ENCODE measurements around the gene NCR2.
"Not testable (repeated sequence)": the region's sequence is repeated elsewhere in the genome, so short reads cannot be mapped to it uniquely, and the experiment has no call there.

The NCR2 gene, protein sequence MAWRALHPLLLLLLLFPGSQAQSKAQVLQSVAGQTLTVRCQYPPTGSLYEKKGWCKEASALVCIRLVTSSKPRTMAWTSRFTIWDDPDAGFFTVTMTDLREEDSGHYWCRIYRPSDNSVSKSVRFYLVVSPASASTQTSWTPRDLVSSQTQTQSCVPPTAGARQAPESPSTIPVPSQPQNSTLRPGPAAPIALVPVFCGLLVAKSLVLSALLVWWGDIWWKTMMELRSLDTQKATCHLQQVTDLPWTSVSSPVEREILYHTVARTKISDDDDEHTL

DNA sequence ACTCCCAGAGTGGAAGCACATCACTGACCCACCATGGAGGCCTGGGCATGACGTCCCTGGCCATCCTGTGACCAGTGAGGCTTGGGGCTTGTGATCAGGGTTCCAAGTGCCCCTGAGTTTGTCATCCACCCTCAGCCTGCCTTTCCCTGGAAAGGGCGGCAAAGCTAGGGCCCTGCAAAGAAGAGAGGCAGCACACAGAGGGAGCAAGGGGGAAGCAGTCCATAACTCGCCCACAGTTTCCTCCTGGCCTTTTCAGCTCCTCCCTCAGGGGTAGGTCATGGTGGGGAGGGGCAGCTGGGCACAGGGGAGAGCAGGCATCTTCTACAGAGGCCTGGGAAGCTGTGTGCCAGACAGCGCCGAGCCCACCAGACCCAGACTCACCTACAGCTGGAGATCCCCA, at the start of gene NCR2:
Gene NCR2 (plus strand): TSS at position 313 of the 400 bp plus-strand sequence. CDS start 269 bp downstream, outside the sequence.
- no peak for DNase-seq (ENCODE audit: low spot score)

DNA sequence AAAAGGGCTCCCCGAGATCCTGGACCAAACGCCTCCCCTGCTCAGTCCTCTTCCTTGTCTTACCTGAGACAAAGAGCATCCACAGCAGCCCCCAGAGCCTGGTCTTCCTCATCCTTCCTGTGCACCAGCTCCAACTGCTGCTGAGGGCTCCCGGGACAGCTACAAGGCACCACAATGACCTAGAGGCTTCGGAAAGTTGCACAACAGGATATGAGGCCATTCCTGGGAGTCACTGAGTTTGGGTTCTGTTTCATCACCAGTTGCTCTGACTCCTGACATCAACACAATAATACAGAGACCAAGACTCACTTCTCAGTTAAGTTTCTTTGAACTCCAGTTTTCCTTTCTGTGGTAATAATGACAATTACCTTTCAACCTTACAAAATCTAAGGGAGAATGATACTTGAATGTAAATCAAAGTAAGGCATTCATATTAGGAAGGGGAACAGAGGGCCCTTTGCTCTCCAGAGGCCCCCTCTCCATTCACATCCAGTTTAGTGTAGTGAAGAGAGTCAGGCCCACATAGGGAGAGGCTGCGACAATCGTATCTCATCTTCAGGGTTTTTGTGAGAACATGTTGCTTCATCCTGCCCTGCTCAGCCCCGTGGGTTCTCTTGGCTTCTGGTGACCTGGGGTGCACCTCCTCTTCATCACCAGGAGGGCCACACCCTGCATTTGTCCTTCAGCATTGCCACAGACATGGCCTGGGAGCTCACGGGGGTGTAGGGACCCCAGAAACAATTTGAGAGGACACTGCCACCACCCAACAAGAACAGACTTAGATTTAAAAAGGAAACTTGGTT, 48.7 kb upstream of the NCR2 start, which contains the start of gene TREM1:
Gene TREM1 (minus strand): TSS at position 139 of the 803 bp plus-strand sequence. CDS start 27 bp downstream, at position 112.
- DNase-seq (ENCODE audit: low spot score) = peak; percentile 40

DNA sequence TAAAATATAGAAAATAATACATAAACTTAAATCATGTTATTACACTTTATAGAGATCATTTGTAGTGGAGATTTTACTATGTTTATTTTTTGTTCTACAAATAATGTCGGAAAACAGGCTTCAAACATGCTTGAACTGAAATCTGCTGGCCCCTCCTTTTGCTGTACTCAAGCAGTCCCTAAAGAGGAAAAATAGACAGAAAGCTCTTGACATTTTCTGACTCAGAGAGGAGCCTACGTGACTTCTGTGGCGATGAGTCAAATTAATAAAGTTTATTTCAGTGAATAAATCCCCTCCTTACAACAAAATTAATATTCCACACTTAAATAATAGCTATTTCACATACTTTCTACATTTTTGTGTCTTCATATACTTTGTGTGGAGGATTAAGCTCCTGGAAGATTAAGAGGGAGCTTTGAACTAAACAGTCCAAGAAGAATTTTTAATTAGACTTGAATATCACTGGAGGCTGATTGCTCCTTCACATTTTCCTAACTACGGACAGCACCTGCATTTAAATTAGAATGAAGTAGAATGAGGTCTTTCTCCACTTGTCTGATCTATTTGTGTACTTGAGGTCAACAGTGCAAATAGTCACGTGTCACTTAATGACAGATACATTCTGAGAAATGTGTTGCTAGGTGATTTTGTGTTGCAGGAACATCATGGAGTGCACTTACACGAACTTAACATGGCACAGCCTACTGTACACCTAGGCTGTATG, 47.2 kb upstream of the NCR2 start:
- no peak for DNase-seq (ENCODE audit: low spot score)

GRCh38 chr6:41288754-41289129, 46.7 kb upstream of the NCR2 start:
- no peak for DNase-seq (ENCODE audit: low spot score)

DNA sequence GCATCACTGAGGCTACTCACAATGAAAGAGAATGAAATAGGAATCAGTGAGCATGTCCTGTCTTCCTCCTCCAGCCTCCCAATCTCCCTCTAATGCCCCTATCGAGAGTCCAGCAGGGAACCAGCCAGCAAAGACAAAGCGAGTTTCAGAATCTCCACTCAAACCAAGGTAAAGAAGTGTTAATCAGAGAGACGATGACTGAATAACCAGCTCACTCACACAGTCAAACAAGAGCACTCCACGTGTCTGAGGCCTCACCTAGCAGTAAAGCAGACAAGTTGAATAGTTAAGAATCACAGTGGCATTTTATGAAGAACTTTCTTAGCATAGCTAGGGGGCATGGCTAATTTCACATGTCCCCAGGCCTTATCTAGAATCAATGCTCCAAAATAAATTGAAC, 45.6 kb upstream of the NCR2 start:
- no peak for DNase-seq (ENCODE audit: low spot score)

DNA sequence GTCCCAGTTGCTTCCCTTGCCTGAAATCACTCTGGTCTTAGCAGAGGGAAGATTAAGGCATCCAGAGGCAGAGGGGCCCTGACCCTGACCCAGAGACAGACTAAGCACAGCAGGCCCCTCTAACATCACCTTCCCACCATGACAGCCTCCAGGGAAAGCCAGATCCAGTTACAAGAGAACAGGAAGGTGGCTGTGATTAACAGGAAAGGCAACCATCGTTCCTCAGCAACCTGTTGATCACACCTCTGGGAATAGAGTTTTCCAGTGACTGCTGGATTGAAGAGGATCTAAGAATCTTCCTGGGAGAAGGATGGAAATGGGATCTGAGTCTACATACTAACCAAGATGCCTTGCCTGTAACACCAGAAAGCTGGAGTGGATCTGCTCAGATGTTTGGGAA, 43.7 kb upstream of the NCR2 start:
- no peak for DNase-seq (ENCODE audit: low spot score)

GRCh38 chr6:41294214-41294872, 41.1 kb upstream of the NCR2 start:
- no peak for DNase-seq (ENCODE audit: low spot score)

DNA sequence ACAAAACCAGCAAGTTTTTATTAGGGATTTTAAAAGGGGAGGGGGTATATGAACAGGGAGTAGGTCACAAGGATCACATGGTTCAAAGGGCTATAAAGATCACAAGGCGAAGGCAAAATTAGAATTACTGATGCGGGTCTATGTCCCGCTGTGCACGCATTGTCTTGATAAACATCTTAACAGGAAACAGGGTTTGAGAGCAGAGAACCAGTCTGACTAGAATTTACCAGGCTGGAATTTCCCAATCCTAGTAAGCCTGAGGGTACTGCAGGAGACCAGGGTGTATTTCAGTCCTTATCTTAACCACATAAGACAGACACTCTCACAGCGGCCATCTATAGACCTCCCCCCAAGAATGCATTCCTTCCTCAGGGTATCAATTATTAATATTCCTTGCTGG, 38.2 kb upstream of the NCR2 start:
- not testable (repeated sequence) for DNase-seq (ENCODE audit: low spot score)

DNA sequence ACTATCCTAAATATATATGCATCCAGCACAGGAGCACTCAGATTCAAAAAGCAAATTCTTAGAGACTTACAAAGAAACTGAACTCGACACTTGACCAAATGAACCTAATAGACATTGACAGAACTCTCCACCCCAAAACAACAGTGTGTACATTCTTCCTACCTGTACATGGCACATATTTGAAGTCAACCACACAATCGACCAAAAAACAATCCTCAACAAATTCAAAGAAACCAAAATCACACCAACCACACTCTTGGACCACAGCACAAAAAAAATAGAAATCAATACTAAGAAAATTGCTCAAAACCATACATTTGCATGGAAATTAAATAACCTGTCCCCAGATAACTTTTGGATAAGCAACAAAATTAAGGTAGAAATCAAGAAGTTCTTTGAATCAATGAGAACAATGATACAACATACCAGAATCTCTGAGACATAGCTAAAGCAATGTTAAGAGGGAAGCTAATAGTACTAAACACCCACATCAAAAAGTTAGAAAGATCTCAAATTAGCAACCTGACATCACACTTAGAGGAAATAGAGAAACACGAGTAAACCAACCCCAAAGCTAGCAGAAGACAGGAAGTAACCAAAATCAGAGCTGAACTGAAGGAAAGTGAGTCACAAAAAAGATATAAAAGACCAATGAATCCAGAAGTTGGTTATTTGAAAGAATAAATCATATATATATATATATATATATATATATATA, 36.5 kb upstream of the NCR2 start:
- no peak for DNase-seq (ENCODE audit: low spot score)

DNA sequence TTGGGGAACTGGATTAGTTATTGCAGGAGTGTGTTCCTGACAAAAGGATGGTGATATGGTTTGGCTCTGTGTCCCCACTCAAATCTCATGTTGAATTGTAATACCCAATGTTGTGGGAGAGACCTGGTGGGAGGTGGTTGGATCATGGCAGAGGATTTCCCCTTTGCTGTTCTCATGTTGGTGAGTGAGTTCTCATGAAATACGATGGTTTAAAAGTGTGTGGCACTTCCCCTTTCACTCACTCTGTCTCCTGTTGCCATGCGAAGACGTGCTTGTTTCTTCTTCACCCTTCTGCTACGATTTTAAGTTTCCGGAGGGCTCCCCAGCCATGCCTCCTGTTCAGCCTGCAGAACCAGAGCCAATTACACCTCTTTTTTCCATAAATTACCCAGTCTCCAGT, 32.8 kb upstream of the NCR2 start:
- no peak for DNase-seq (ENCODE audit: low spot score)

DNA sequence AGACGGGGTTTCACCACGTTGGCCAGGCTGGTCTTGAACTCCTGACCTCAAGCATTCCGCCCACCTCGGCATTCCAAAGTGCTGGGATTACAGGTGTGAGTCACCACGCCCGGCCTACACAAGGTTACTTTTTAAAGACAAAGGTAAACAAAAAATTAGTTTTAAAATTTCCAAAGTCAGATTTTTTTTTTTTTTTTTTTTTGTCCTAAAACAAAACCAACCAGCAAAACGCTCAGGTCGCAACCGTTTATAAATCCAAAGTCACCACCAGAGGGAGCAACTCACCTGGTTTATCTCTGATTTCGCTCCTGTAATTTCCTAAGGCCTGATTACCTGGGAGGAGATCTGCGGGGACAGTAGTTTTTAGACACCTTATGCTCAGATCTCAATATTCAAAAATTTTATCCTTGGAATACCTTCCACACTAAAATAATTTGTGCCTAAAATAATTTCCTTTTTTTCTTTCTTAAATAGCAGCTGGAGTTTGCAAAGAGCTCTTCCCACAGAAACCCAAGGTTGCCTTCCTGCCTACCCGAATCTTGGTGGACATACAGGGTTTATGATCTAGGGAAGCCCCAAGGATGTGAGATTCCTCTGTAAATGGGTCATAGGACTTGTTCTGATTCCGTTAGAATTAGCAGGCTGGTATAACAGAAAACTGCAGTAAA, 29.1 kb upstream of the NCR2 start:
- peak; percentile 55 for DNase-seq (ENCODE audit: low spot score)

DNA sequence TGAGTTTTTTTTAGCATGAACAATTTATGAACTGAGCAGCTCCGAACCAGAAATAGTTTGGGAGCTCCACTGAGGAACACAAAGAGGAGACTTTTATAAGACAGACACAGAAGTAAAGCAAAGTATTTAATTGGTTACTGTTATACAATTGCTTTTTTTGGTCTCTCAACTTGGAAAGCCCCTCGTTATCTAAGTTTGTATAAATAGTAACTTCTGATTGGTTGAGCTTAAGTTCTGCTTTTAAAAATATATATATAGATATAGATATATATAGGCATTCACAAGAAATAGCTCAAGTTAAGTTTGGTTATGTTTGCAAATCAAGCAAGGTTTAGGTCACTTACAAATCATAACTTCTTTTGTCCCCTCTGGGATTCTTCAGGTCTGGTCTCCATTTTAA, 20.2 kb upstream of the NCR2 start:
- no peak for DNase-seq (ENCODE audit: low spot score)

- DNase-seq (ENCODE audit: low spot score) = no peak
Observed at GRCh38 chr6:41315943-41316620, 19.3 kb upstream of the NCR2 start.

DNA sequence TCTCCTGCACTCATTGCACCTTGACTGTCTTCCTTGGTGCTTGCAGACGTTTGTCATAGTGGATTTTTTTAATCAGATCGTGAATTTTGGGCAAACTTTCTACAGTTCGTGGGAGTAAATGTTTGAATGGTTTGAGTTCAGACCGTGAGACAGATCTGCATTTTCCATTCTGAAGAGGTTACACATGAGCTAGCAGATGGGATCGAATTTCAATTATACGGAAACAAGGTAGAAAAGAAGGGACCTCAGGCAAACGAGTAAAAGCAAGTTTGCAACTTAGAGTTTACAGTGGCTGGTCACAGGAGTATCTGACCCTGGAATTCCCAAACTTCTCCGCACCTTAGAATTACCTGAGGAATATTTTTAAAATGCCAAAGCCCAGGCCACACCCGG, 17.2 kb upstream of the NCR2 start:
- DNase-seq (ENCODE audit: low spot score) = no peak

DNA sequence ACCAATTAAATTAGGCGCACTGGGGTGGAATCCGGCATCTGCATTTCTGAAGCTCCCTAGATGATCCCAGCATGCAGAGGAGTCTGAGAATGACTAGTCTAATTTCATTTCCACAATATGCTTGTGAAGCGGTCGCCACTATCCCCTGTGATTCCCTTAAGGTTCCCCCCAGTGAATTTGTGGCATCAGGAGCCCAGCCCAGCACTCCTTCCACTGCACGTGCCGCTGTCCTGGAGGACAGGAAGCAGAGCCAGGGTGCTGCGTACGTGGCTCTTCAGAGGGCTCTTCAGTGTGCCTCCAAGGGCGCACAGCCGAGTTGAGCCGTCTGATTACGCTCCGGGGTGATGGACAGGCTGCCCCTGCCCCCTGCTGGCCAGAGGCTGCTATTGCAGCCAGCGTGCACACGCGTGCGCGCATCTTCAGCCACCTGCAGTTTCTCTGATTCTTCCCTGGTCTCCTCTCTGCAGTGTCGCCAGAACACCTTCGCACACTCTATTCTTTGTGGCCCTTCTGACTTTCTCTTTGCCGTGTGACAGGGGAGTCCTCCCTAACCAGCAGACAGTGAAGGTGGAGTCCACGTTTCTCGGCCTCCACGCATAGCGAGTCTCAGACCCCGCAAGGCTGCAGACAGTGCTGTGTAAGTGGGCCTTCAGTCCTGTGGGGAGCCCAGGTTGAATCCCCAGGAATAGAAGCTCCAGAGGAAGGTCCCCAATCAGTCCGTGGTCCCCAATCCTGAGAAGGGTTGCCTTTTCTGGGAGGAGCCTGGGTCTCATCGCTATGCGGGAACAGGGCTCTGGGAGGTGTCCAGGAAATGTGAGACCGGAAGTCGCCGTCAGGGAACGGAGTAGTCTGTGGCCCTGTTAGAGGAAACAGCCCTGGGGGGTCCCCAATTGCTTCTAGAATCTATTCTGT, 16.5 kb upstream of the NCR2 start:
- DNase-seq (ENCODE audit: low spot score) = peak; percentile 79

DNA sequence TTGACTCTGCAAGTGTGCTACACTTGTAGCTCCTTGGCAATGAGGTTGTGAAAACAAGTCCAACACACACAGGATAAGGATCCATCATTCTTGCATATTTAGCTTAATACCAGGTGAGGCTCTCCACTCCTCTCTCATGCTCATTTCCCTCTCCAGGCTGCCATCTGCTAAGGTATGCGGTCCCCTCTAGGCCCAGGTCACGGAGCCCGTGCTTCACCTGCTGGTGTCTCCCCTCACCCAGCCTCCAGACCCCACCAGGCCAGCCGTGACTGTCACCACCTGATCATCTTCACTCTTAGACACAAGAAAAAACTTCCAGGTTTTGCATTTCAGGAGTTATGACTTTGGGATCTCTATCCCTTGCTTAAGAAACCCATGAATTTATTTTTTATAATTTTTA, 14.2 kb upstream of the NCR2 start:
- no peak for DNase-seq (ENCODE audit: low spot score)

GRCh38 chr6:41325446-41326066, 9.9 kb upstream of the NCR2 start:
- DNase-seq (ENCODE audit: low spot score) = no peak

GRCh38 chr6:41326092-41326491, 9.3 kb upstream of the NCR2 start:
- DNase-seq (ENCODE audit: low spot score) = no peak

- DNase-seq (ENCODE audit: low spot score) = no peak
Observed at GRCh38 chr6:41327177-41327576, 8.2 kb upstream of the NCR2 start.
